Activated CD4-positive, CD25-positive, alpha-beta regulatory T cell treated with anti-CD3 and anti-CD28 coated beads, Interleukin-2, amount 50 U/mL, for 72 hours (primary cell): Measurements from ENCODE around the gene CWC27.

ENCODE experiments used
- DNase-seq: peaks from one replicate; pipeline ENCODE4 v3.0.0; 2021

CWC27 gene

GRCh38 chr5:65009207-65009606, 240.5 kb downstream of the CWC27 start:
- DNase-seq: no peak

GRCh38 chr5:65010841-65011240, 242.1 kb downstream of the CWC27 start:
- no peak for DNase-seq

- DNase-seq: no peak
These were observed 243.7 kb downstream of the CWC27 start for GRCh38 chr5:65012301-65012892.

GRCh38 chr5:65013166-65013565, 244.4 kb downstream of the CWC27 start:
- no peak for DNase-seq

- DNase-seq: no peak
These were observed 246.0 kb downstream of the CWC27 start for GRCh38 chr5:65014769-65015168.

- no peak for DNase-seq
These were observed 247.0 kb downstream of the CWC27 start for GRCh38 chr5:65015767-65016166.

- DNase-seq: no peak
These were observed 248.9 kb downstream of the CWC27 start for GRCh38 chr5:65017636-65018035.

- no peak for DNase-seq
These were observed 250.0 kb downstream of the CWC27 start for GRCh38 chr5:65018763-65019162.

GRCh38 chr5:65020492-65020891, 251.8 kb downstream of the CWC27 start:
- no peak for DNase-seq

- DNase-seq: no peak
These were observed 252.9 kb downstream of the CWC27 start for GRCh38 chr5:65021527-65022226.

GRCh38 chr5:65022932-65023331, 254.2 kb downstream of the CWC27 start:
- no peak for DNase-seq

- DNase-seq: no peak
These were observed 256.0 kb downstream of the CWC27 start for GRCh38 chr5:65024681-65025080.

- no peak for DNase-seq
These were observed 258.3 kb downstream of the CWC27 start for GRCh38 chr5:65026816-65027548.

GRCh38 chr5:65029178-65029577, 260.4 kb downstream of the CWC27 start:
- no peak for DNase-seq

- no peak for DNase-seq
These were observed 261.3 kb downstream of the CWC27 start for GRCh38 chr5:65030056-65030455.

GRCh38 chr5:65032250-65032649, 263.5 kb downstream of the CWC27 start:
- DNase-seq: no peak

- DNase-seq: no peak
These were observed 265.5 kb downstream of the CWC27 start for GRCh38 chr5:65034029-65034812.

GRCh38 chr5:65034813-65035209, 266.1 kb downstream of the CWC27 start:
- DNase-seq: no peak

GRCh38 chr5:65035211-65036206, 266.8 kb downstream of the CWC27 start:
- DNase-seq: peak; percentile 79

GRCh38 chr5:65037831-65038815, 269.4 kb downstream of the CWC27 start:
- DNase-seq: no peak
